Measurements from ENCODE around the gene NUDT4.
"Not testable (repeated sequence)": the region's sequence is repeated elsewhere in the genome, so short reads cannot be mapped to it uniquely, and the experiment has no call there.

Gene NUDT4

GRCh38 chr12:93429852-93430251 is 52.1 kb downstream of the NUDT4 start:
- no peak for DNase-seq

GRCh38 chr12:93430280-93430679 is 52.6 kb downstream of the NUDT4 start:
- no peak for DNase-seq

GRCh38 chr12:93432031-93432430 is 54.3 kb downstream of the NUDT4 start:
- not testable (repeated sequence) for DNase-seq

- no peak for DNase-seq
Observed at GRCh38 chr12:93434256-93434865, 56.6 kb downstream of the NUDT4 start.

- no peak for DNase-seq
Observed at GRCh38 chr12:93438266-93439050, 60.7 kb downstream of the NUDT4 start.

GRCh38 chr12:93440043-93440835 is 62.5 kb downstream of the NUDT4 start:
- DNase-seq: no peak

- DNase-seq: peak; percentile 35
Observed at GRCh38 chr12:93441081-93441616, 63.4 kb downstream of the NUDT4 start.

- peak; percentile 97 for DNase-seq
Observed at GRCh38 chr12:93441617-93442410, 64.1 kb downstream of the NUDT4 start, which contains the start of gene UBE2N. Gene UBE2N (minus strand): TSS chr12:93441947. CDS start chr12:93441884, 63 bp downstream.

- DNase-seq: no peak
Observed at GRCh38 chr12:93442411-93443340, 65.0 kb downstream of the NUDT4 start.

GRCh38 chr12:93443576-93443975 is 65.9 kb downstream of the NUDT4 start:
- no peak for DNase-seq

- DNase-seq: peak; percentile 19
Observed at GRCh38 chr12:93447555-93448290, 70.0 kb downstream of the NUDT4 start.

- no peak for DNase-seq
Observed at GRCh38 chr12:93448796-93449195, 71.1 kb downstream of the NUDT4 start.

- no peak for DNase-seq
Observed at GRCh38 chr12:93449277-93449676, 71.6 kb downstream of the NUDT4 start.

- DNase-seq: no peak
Observed at GRCh38 chr12:93451423-93452158, 73.9 kb downstream of the NUDT4 start.

- no peak for DNase-seq
Observed at GRCh38 chr12:93453633-93454032, 75.9 kb downstream of the NUDT4 start.

- no peak for DNase-seq
Observed at GRCh38 chr12:93456077-93456476, 78.4 kb downstream of the NUDT4 start.
